GM12873 (cell line): ENCODE measurements around the gene CDH15.

Experiments used
- TF ChIP-seq, protein P1 (sequence below): IDR thresholded peaks from 2 replicates; pipeline ENCODE4 v1.5.1; 2012; ENCODE audit warnings: low read depth, mild to moderate bottlenecking, moderate library complexity, low read length, control low read depth; ENCODE audit not compliant: insufficient read depth; ENCODE audit errors: missing control alignments

CDH15 gene

DNA sequence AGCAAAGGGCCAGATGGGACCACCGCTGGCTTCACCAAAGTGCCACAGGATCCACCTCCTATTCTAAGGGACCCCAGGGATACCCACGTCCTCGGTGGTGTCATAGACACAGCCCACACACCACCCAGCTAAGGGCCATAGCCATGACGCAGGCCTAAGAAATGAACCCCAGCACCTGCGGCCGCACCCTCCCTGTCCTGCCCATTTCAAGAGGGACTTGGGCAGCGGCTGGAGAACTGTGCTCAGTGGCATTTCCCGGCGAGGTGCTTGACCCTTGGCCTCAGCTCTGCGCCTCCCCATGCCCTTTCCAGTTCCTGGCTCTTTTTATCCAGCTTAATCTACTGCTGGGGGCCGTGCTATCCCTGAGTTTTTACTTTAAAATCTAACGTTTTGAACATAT, 73.2 kb downstream of the CDH15 start:
- TF ChIP-seq, protein P1, sequence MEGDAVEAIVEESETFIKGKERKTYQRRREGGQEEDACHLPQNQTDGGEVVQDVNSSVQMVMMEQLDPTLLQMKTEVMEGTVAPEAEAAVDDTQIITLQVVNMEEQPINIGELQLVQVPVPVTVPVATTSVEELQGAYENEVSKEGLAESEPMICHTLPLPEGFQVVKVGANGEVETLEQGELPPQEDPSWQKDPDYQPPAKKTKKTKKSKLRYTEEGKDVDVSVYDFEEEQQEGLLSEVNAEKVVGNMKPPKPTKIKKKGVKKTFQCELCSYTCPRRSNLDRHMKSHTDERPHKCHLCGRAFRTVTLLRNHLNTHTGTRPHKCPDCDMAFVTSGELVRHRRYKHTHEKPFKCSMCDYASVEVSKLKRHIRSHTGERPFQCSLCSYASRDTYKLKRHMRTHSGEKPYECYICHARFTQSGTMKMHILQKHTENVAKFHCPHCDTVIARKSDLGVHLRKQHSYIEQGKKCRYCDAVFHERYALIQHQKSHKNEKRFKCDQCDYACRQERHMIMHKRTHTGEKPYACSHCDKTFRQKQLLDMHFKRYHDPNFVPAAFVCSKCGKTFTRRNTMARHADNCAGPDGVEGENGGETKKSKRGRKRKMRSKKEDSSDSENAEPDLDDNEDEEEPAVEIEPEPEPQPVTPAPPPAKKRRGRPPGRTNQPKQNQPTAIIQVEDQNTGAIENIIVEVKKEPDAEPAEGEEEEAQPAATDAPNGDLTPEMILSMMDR, result no peak
